RWPE2 (cell line): Measurements from ENCODE around the gene HLA-DOB.

Experiments used
- ATAC-seq: fragments of 200-7000 bp; cut with Tn5 transposase; 3 replicates; pipeline ENCODE4 v1.9.1; 2021; ENCODE audit warnings: low read depth
- DNase-seq: peaks from one replicate; pipeline ENCODE4 v3.0.0-alpha.2; 2020; ENCODE audit warnings: low spot score
- H3K27ac ChIP-seq: fragments of 450-650 bp; 2 replicates; pipeline ENCODE4 v1.5.1; 2017; ENCODE audit warnings: mild to moderate bottlenecking; ENCODE audit not compliant: poor library complexity, severe bottlenecking
- H3K27me3 ChIP-seq: fragments of 250-450 bp; sonication (Bioruptor Pico); 2 replicates; pipeline ENCODE4 v1.5.1; 2021; ENCODE audit warnings: mild to moderate bottlenecking, moderate library complexity; ENCODE audit not compliant: insufficient read depth, poor library complexity, severe bottlenecking
- H3K36me3 ChIP-seq: fragments of 250-450 bp; sonication (Bioruptor Pico); 2 replicates; pipeline ENCODE4 v1.5.1; 2020; ENCODE audit warnings: low read depth, mild to moderate bottlenecking, moderate library complexity
- H3K4me1 ChIP-seq: fragments of 250-450 bp; sonication (Bioruptor Pico); 2 replicates; pipeline ENCODE4 v1.5.1; 2021; ENCODE audit warnings: mild to moderate bottlenecking, moderate library complexity; ENCODE audit not compliant: insufficient read depth, poor library complexity, severe bottlenecking
- H3K4me3 ChIP-seq: fragments of 250-450 bp; sonication (Bioruptor Pico); 2 replicates; pipeline ENCODE4 v1.5.1; 2021; ENCODE audit warnings: mild to moderate bottlenecking, moderate library complexity; ENCODE audit not compliant: severe bottlenecking
- H3K9me3 ChIP-seq: fragments of 250-450 bp; sonication (Bioruptor Pico); 2 replicates; pipeline ENCODE4 v1.5.1; 2021; ENCODE audit warnings: mild to moderate bottlenecking, moderate library complexity; ENCODE audit not compliant: severe bottlenecking
- CTCF ChIP-seq: fragments of 450-650 bp; IDR thresholded peaks from one replicate; pipeline ENCODE4 v1.5.1; 2017; ENCODE audit warnings: mild to moderate bottlenecking, moderate library complexity; ENCODE audit not compliant: poor library complexity, severe bottlenecking

The HLA-DOB gene

GRCh38 chr6:32775071-32775470, 41.7 kb downstream of the HLA-DOB start:
- no peak overlapping the region for H3K4me3 ChIP-seq
- ATAC-seq = no peak
- DNase-seq = no peak
- no peak overlapping the region for H3K27ac ChIP-seq
- peaks cover 30% of the 10 kb centered on the region for H3K27me3 ChIP-seq
- no peaks in the 10 kb centered on the region for H3K4me1 ChIP-seq
- no peak for TF ChIP-seq CTCF
- no peaks in the 10 kb centered on the region for H3K36me3 ChIP-seq
- H3K9me3 ChIP-seq = no peaks in the 10 kb centered on the region

- no peak for TF ChIP-seq CTCF
- Histone ChIP-seq H3K27ac (no peak overlapping the region), H3K27me3 (peaks cover 36% of the 10 kb centered on the region), H3K9me3 (no peaks in the 10 kb centered on the region), H3K4me3 (no peak overlapping the region), H3K4me1 (no peaks in the 10 kb centered on the region), H3K36me3 (no peaks in the 10 kb centered on the region)
- ATAC-seq = no peak
- DNase-seq = no peak
Measured at GRCh38 chr6:32774426-32774825, 42.4 kb downstream of the HLA-DOB start.

GRCh38 chr6:32772656-32773055, 44.1 kb downstream of the HLA-DOB start:
- Histone ChIP-seq H3K9me3 (no peaks in the 10 kb centered on the region), H3K4me3 (no peak overlapping the region), H3K27me3 (peaks cover 48% of the 10 kb centered on the region), H3K27ac (no peak overlapping the region), H3K36me3 (no peaks in the 10 kb centered on the region), H3K4me1 (no peaks in the 10 kb centered on the region)
- no peak for TF ChIP-seq CTCF
- DNase-seq (no peak), ATAC-seq (no peak)

GRCh38 chr6:32764048-32764447, 52.8 kb downstream of the HLA-DOB start:
- Histone ChIP-seq H3K9me3 (no peaks in the 10 kb centered on the region), H3K27me3 (peaks cover 56% of the 10 kb centered on the region), H3K36me3 (no peaks in the 10 kb centered on the region), H3K4me3 (no peak overlapping the region), H3K4me1 (no peaks in the 10 kb centered on the region), H3K27ac (no peak overlapping the region)
- no peak for TF ChIP-seq CTCF
- ATAC-seq (no peak), DNase-seq (no peak)

GRCh38 chr6:32763421-32763820, 53.4 kb downstream of the HLA-DOB start, which contains the start of gene HLA-DQB2:
Gene HLA-DQB2, minus strand, starts transcription at chr6:32763532. Its CDS starts 62 bp downstream, at chr6:32763470.
- Histone ChIP-seq H3K9me3 (no peaks in the 10 kb centered on the region), H3K27me3 (peaks cover 49% of the 10 kb centered on the region), H3K4me3 (no peak within 1 kb of the TSS), H3K4me1 (no peaks in the 10 kb centered on the region), H3K36me3 (no peaks in the 10 kb centered on the region), H3K27ac (no peak within 1 kb of the TSS)
- DNase-seq (no peak), ATAC-seq (no peak)
- TF ChIP-seq CTCF = no peak
